ENCODE measurements around the gene KDM8.

Gene KDM8

GRCh38 chr16:27203507-27204311 lies at the start of gene KDM8:
Gene KDM8, plus strand, starts transcription at chr16:27203526. Its CDS starts 6,598 bp downstream, at chr16:27210124.
- peak; percentile 86 to 92 for DNase-seq

DNA sequence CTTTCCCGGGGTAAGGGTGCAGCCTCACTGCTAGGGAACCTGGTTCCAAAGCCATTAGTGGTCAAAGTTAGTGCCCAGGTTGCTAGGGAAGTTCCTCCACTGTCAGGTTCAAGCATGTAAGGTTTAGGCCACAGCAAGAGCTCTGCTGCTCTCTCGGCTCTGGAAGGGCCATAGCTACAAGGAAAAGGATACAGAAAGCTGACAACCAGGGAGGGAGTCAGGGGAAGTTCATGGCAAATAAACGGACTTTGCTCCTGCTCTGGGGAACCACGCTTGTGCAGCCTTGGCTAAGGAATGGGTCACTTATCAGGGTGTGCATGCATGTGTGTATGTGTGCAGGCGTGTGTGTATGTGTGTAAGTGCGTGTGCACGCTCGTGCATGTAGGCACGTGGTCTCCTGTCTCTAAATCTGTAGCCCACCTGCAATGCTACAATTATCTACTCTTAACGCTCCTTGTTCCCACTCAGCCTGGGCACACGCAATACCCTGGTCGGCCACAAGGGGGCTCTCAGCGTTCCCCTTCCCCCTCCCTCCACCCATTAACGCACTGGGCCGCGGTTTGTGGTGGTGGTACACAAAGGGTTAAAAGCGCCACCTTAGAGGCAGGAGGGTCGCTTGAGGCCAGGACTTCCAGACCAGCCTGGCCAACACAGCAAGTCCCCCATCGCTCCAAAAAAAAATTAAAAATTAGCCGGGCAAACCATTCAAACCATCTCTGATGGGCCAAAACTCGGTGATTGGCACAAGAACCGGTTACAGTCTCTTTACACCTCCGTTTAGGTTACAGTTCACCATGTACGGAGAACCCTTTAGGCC lies 48.4 kb upstream of the KDM8 start:
- peak in 1 of 2 experiments; percentile 1 for DNase-seq

GRCh38 chr16:27156579-27156978 lies 46.7 kb upstream of the KDM8 start:
- DNase-seq, result no peak

DNA sequence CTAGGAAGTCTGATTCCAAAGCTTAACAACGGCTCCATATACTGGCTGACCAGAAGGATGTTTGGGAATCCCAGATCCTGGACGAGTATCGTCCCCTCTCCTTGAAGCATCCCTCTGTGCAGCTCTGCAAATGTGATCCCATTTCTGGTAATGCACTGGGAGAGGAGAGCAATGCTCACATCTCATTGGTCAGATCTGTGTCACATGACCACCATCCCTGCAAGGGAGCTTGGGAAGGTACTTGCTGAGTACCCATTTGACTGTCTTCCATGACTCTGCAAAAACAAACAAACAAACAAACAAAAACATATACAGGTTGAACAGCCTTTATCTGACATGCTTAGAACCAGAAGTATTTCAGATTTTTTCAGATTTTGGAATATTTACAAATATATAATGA lies 41.9 kb upstream of the KDM8 start:
- DNase-seq, result no peak

DNA sequence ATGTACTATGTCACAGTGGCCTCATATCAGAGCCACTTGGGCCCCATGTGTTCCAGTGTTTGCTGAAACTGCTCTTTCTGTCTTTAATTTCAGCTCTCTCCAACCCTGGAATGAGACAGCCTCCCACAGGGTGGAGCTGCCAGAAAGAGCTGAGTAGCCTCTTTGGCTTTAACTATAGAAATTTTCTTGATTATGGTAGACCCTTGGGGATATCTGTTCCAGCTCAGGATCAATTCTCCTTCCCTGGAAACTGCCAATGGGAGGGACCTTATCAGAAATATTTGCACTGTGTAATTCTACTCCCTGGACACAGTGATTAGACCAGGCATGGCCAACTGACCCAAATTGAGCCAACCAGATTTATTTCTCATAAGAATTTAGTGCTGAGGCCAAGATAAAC lies 39.0 kb upstream of the KDM8 start:
- DNase-seq, result no peak

- no peak for DNase-seq
Observed at GRCh38 chr16:27165576-27165975, 37.8 kb upstream of the KDM8 start.

DNA sequence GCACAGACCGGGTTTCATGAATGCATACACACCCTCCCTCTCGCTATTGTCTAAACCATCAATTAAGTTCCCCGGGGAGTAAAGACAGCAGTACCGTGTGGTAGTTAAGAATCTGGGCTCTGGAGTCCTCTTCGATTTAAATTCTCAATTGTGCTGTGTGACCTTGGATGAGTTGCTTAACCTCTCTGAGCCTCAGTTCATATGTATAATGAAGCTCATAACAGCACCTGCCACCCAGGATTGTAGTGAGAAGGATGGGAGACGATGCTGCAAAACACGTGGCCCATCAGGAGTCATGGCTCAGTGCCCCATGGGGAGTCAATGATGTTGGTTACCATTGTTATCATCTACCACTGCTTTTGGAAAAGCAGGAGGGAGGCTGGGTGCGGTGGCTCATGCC lies 34.5 kb upstream of the KDM8 start:
- no peak for DNase-seq

DNA sequence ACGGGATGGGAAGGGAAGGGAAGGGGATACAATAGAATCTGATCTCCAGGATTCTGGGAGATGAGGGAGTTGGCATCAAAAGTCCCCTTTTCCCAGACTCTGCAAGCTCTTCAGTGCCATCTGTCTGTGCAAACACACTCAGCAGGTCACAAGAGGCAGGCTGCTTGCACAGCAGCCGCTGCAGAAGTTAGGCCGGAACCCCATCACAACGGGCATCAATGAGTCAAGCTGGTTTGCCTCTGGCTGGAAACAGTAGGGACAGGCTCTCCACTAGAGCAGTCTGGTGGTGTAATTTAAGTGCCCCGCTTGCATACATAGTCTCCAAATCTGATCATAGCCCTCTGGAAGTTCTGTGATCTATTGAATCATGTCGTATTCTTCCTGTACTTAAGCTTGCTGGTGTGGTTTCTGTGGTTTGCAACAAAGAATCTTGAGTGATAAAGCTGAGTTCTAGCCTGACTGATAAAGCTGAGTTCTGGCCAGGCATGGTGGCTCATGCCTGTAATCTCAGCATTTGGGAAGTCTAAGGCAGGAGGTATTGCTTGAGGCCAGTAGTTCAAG lies 33.7 kb upstream of the KDM8 start:
- DNase-seq, result no peak

- no peak for DNase-seq
Observed at GRCh38 chr16:27171584-27171983, 31.7 kb upstream of the KDM8 start.

DNA sequence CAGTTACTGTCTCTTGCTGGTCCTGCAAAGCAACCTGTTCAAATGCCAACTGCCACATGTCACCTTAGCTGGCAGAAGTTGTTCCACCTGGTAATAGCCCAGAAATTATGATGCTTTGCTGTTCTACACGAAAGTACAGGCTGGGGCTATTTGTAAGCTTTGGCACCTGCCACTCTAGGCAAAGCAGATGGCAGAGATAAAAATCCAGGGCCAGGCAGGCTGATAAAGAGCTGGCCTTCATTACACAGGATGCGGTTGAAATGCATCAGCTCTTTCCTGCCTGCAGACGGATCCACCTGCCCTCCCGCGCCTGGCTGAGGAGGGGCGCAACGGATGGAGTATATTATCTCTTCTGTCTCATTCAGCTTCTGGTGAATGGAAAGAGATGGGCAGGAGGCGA lies 29.3 kb upstream of the KDM8 start:
- peak; percentile 71 to 80 for DNase-seq

GRCh38 chr16:27174798-27175197 lies 28.5 kb upstream of the KDM8 start:
- DNase-seq, result no peak

DNA sequence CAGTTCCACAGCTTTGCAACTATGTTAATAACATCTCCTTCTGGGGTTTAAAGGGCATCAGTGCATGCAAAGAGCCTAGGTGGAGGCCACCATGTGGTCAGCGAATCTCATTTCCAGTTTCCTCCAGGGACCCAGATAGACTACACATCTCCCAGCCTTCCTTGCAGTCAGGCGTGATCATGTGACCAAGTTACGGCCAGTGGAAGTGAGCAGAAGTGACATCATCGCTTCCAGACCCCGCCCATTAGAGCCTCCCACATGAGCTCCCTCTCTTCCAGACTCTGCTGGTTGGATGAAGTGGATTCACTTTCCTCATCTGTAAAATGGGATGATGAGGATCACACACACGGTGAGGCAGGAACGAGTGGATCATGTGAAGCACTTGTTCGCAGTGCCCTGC lies 27.4 kb upstream of the KDM8 start:
- DNase-seq, result no peak

GRCh38 chr16:27177031-27177774 lies 26.1 kb upstream of the KDM8 start:
- no peak for DNase-seq

DNA sequence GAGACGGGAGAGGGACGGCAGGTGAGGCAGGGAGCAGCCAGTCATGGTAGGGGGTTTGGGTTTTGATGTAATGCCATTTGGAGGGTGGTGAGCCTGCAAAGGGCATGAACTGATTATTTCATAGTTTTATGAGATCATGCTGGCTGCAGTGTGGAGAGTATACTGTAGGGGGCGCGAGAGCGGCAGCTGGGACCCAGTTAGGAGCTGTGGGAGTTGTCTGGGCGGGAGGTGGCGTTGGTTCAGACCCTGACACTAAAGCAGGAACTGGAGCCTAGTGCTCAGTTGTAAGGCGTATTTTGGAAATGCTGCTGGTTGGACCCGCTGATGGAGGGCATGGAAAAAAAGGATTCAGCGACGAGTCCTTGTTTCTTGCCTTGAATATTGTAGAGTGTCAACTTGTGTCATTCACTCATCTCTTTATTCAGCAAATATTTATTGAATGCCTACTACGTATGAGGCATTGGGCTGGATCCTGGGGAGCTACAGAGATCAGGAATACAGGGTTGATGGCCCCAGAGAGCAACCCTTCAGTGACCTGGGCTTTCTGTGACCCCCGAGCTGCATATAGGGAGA lies 23.7 kb upstream of the KDM8 start:
- peak in 1 of 2 experiments; percentile 12 for DNase-seq

GRCh38 chr16:27181019-27181790 lies 22.1 kb upstream of the KDM8 start:
- DNase-seq, result no peak

GRCh38 chr16:27182906-27183405 lies 20.4 kb upstream of the KDM8 start:
- no peak for DNase-seq

DNA sequence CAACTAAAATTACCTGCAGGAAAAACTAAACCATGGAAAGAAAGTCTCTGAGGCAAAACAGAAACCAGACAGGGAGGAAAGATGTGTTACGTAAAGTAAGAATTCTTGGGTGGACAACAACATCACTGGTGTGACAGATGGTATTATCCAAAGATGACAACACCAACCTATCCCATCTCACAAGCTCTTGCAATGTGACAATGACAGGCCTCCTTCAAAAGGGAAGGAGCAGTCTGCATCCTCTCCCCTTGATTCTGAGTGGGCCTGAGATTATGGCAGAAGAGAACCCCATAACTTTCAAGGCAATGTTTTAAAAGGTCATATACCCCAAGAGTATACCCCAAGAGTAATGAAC lies 17.6 kb upstream of the KDM8 start:
- DNase-seq, result no peak

DNA sequence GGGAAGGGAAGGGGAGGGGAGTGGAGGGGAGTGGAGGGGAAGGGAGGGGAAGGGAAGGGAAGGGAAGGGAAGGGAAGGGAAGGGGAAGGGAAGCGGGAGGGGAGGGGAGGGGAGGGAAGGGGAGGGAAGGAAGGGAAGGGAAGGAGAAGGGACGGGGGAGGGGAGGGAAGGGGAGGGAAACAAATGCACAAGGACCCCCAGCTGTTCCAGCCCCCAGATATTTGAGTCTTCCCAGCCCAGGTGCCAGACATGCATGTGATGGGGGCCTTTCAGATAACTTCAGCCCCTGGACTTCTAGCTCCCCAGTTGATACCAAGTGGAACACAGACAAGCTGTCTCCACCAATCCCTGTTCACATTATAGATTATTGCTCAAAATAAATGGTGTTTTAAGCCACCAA lies 14.7 kb upstream of the KDM8 start:
- no peak for DNase-seq

- DNase-seq, result no peak
Observed at GRCh38 chr16:27189335-27189972, 13.9 kb upstream of the KDM8 start.

DNA sequence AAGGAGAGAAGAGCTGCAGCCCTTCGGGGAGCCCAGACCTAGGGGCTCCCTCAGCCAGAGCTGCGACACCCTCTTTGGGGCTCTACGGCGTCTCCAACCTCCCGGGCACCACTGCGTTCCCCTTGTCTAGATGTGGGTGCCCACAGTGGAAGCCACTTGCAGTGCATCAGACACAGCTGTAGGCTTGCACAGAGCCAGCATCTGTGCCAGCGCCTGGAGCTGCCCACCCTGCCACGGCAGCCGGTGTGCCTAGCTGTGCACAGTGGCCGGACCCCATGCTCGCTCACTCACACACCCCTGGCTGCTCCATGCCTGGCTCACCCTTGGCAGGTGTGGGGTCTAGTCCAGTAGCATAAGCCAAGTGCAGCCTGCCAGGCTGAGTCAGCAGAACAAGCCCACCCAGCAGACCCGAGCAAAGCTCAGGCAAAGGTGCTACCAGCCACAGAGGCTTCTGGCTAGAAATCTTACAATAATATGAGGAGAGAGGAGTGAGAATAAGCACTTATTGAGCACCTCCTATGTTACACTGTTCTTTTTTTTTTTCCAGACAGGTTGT lies 12.9 kb upstream of the KDM8 start:
- DNase-seq, result no peak

GRCh38 chr16:27191352-27191924 lies 11.9 kb upstream of the KDM8 start:
- no peak for DNase-seq
